Measurements from ENCODE around the gene CHD2.
"Not testable (repeated sequence)": the region's sequence is repeated elsewhere in the genome, so short reads cannot be mapped to it uniquely, and the experiment has no call there.

Gene CHD2

DNA sequence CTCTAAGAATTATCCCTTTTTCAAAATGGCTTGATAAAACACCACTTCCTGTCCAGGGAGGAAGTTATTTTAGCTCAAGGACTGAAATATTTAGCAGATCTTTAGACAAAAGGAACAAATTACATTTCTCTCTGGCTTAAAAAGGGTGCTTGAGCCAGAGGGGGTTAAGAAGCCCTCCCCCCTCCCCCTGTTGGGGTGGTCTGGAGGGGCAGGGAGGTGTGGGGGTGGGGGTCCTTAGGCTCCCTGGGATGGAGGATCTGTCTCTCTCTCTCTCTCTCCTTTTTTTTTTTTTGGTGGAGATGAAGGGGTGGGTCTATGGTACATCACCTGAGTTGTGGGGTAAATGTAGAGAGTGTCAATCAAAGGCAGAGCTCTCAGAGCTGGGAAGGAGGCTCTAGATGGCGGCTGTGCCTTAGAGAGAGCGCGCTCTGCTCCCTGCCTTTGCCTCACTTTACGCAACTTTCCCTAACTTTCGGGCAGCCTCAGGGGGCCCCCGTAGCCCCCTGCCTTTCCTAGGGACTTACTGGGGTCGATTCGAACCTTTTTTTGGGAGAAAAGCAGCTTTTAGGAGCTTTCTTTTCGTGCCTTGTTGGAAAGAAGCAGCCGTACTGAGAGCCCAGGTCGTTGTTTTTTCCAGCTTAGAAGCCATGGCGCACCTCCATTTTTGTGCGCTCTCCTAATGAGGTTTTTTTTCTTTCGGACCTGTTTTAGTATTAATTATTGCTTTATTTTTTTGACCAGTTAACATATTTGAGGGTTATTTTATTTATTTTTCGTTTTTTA, at the start of gene CHD2:
Gene CHD2, plus strand, starts transcription at position 377 of the 783 bp plus-strand sequence. CDS start 914 bp downstream, outside the sequence.
- peak; percentile 67 for DNase-seq (ENCODE audit: low spot score)

DNA sequence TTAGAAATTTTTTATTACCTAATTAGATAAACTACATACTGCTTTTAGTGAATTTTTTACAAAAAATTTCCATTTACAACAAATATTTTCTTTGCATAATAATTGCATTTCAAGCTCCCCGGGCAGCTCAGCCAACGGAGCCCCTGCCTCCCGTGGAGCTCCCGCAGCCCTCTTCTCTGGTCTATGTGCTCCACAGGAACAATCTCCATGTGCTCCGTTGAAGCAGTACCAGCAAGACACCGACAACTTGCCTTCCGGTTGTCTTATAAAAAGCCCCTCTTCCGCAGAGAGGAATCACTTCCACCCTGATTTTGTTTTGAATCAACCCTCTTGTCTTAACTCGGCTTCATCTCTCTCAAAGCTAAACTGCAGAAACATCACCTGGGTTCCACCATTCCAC, 46.9 kb upstream of the CHD2 start:
- no peak for DNase-seq (ENCODE audit: low spot score)

DNA sequence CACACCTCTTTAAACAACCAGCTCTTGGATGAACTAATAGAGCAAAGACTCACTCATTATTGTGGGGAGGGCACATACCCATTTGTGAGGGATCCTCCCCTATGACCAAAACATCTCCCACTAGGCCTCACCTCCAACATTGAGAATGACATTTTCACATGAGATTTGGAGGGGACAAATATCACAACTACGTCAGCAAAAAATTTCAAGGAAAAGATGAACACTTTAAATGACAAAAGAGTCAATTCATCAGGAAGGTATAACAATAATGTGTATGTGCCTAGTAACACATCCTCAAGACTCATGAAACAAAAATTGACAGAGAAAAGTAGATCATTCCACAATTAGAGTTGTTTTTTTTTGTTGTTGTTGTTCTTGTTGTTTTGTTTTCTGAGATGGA, 38.4 kb upstream of the CHD2 start:
- DNase-seq (ENCODE audit: low spot score) = no peak

DNA sequence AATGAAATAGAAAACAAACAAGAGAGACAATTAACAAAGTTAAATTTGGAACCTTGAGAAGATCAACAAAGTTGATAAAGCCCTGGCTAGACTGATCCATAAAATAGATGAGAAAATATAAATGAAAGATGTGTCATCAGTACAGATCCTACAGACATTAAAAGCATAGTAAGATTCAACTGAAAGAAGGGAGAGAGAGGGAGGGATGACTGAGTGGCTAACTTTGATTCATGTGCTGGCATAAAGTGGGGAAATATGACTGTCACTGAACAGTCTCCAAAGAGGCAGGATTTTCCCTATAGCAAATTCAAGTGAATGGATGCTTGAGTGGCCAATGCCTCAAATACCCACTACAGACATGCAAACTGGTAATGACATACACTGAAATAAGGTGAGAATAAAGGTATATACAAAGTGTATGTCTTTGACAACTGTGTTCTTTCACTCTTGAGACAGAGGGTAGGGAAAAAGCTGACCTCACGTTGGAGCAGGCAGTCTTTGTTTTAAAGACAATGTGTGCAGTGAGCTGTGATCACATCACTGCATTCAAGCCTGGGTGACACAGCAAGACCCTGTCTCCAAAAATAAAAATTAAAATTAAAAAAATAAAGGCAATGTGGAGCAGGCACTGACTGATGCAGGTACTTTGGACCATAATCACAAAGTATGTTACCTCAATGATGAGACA, 35.9 kb upstream of the CHD2 start:
- no peak for DNase-seq (ENCODE audit: low spot score)

DNA sequence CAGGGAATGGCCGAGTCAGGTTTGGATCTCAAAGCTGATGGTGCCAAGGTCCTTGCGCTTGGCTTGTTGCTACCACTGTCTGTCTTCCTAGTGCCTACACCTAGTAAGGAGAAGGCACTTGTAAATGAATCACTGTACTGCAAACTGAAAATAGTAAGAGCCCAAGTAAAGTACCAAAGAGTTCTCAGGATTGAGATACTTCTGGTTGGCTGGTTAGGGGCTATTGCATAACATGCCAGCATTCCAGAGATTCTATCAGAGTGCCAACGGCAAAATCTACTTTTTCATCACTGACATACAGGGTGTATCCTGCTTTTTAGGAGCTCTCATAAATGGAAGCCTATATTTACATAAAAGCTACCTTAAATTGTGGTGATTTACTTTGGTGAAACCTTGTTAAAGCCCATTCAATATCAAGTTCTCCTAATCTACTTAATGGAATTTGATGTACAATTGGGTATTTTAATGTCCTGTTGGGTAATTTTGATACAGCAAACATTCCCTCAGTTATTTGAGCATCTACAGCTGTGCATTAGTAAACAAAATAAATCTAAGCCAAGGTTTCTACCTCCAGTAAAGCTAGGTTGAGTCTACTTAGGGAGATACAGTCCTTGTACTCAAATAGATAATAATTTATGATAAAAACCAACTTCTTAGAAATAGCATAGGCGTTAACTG, 30.7 kb upstream of the CHD2 start:
- peak; percentile 70 for DNase-seq (ENCODE audit: low spot score)

DNA sequence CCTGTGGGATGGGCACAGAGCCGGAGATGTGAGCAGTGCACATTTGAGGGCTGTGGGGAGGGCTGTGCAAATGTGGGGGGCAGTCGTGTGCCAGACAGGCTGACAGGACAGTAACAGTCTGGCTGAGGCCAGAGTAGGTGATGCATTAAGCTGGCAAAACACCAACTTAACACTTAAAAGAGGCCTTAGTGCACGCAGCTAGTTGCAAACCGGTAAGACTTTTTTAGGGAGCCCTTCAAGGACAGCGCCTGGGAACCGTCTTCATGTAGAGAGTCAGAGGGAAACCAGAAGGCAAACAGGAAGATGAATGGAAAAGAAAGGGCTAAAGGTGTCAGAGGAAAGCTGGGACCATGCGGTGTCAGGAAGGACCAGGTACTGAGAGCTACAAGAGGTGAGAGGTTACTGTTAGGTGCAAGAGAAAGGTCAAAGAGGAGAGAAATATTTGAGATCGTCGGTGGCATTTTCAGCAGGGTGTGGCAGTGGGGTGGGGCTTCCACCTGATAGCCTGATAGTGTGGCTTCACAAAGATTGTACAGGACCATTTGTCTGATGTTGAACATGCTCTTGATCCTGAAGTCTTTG, 30.0 kb upstream of the CHD2 start:
- DNase-seq (ENCODE audit: low spot score) = no peak

DNA sequence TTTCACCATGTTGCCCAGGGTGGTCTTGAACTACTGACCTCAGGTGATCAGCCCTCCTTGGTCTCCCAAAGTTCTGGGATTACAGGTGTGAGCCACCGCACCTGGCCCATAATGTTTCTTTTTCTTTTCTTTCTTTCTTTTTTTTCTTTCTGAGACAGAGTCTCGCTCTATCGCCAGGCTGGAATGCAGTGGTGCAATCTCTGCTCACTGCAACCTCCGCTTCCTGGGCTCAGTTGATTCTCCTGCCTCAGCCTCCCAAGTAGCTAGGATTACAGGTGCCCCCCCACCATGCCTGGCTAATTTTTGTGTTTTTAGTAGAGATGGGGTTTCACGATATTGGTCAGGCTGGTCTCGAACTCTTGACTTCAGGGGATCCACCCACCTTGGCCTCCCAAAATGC, 27.2 kb upstream of the CHD2 start:
- not testable (repeated sequence) for DNase-seq (ENCODE audit: low spot score)

DNA sequence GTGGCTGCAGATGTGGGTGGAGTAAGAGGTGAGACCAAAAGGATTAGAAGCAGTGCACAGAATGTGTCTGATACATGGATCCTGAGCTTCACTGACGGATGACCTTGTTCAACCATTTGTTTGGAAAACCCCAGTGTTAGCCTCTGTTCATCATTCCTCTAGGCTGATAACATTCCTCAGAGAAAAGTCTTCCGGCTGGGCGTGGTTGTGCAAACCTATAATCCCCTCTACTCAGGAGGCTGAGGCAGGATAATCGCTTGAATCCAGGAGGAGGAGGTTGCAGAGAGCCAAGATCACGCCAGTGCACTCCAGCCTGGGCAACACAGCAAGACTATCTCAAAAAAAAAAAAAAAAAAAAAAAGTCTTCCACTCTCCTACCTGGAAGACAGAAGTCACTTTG, 23.1 kb upstream of the CHD2 start:
- DNase-seq (ENCODE audit: low spot score) = no peak

DNA sequence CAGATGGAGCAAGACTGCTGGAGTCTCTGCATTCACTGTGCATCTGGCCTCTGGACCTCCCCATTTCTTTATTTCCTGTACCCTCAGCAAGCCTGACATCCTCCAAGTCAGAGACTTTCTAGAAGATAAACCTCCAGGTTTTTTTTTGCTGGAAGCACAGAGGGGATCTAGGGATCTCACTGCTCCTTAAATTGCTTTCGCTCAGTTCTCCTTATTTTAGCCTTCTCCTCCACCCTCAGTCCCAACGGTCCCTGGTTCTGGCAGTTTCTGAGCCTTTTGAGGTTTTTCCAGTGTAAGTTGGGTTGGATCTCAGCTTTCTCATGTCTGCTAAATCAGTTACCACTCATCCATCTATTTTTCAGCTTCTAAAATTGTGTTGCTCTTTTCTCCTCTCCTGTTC, 22.7 kb upstream of the CHD2 start:
- no peak for DNase-seq (ENCODE audit: low spot score)

DNA sequence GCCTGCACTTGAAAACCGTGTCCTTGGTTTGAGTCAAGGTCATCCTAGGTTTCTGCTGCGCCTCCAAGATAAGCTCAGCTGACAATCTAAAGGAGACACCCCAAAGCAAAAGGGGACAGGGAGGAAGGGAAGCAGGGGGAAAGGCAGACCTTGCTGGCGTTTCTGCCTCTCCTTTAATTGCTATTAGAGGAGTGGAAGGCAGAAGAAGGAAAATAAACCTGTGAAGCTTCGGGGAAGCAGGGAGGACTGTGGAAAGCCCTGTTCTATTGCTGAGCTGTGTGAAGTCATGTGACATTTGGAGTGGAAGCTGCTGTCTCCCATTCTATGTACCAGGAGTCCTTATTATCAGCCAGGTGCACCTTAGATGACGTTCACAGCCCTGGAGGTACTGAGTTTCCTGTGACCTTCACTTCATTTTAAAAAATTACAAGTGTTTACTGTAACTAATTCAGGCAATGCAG, 21.5 kb upstream of the CHD2 start:
- DNase-seq (ENCODE audit: low spot score) = no peak

DNA sequence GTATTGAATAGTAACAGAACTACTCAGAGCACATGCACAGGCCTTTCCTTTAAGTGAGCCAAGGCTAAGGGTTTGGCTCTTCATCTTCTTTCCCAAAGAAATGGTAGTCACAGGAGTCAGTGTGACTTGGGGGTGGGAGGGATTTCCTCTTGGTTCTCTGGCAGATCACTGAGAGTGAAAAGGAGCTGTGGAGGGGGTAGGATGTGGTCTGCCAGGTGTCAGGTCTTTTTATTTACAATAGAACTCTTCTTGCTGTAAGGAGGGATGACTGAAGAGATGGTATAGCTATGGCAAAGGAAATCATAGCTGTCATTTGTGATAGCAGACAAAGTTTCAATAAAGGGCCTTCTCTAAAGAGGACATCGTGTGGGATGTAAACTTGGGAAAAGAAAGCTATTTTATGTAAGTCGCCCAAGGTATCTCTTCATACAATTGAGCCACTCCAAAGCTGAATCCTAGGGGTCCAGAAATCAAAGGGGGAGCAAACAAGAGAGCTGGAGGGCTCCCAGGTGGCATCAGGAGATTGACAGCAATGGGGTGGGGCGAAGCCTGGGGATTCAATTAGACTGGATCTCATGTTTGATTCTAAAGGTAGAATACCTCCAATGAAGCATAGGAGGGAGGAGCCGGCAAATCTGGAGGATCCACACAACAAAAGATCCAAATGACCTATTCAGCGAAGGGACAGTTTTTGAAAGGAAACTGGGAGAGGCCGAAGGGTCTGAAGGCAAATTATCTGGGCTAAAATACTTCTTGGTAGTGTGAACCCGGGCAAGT, 20.0 kb upstream of the CHD2 start:
- no peak for DNase-seq (ENCODE audit: low spot score)

DNA sequence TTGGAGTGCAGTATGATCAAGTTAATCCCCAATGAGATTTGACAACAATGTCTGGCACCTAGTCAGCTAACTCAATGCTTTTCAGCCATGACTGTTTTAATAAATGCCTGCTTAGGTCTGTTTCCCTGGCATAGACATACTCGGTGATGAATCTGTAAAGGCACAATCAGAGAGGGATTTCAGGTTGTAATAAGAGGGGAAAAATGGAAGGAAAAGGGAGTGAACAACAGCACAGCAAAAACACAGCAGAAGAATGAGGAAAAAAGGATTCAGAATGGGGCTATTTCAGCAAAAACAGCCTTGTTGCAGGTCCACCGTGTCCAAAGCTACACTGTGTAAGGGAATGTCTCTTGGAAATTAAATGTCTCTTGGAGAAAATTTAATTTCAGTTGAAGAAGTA, 19.3 kb upstream of the CHD2 start:
- no peak for DNase-seq (ENCODE audit: low spot score)

DNA sequence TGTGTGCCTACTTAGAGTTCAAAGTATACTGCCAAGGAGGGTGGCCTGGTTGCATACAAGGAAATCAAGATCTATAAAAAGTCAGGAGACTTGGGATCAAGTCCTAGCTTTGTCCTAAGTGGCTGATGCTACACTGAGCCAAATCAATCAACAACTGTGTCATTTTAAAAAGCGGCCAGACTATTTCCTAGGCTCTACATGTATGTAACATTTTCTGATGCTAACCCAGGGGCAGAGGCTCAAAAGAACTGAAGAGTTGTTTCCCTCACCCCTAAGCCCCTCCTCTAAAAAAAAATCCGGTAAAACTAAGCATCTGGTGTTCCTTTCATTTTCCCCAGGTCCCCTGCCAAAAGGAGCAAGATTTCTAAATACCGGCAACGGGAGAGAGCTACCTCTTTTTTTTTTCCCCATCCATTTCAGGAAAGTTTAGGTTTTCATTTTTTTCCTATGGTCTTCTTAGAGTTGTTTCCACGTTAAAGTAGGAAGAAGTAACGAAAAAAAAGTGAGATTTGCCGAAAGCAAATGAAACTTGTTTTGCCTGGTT, 18.8 kb upstream of the CHD2 start:
- no peak for DNase-seq (ENCODE audit: low spot score)

DNA sequence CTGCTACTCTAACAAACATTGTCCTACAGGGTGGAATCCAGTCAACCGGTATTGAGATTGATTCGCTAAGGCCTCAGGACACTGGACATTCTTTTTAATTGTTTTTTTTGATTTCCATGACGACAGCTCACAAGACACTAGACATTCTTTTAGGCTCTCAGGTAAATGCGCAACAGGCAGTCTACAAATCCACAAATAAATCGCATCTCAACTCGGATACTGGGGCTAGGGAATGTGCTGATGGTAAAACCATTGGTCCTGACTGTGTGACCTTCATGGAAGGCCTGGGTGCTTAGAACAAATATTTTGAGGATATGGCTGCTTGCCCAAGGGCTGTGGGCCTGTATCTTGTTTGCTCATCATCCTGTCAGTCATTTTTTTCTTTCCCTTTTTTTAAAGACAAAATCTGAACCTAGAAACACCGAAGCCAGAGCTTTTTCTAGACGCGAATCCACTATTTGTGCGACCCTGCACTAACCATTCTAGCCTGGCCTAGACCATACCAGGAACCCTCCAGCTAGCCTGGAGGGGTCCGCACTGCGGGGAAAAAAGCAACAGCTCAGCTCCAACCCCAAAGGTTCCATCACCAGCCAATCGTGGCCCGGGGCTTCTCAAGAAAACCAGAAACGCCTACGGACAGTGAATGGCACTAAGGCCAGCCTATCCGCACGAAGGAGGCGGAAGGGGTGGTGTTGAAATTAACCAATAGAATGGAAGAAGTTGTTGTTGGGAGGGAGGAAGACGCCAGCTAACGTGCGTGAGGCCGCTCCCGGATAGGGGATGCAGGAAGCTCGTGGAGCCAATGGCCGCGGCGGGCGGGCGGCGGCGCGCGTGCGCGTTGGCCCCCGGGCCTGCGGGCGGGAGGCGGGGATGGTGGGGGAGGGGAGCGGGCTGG, 18.1 kb upstream of the CHD2 start:
- DNase-seq (ENCODE audit: low spot score) = peak; percentile 100

DNA sequence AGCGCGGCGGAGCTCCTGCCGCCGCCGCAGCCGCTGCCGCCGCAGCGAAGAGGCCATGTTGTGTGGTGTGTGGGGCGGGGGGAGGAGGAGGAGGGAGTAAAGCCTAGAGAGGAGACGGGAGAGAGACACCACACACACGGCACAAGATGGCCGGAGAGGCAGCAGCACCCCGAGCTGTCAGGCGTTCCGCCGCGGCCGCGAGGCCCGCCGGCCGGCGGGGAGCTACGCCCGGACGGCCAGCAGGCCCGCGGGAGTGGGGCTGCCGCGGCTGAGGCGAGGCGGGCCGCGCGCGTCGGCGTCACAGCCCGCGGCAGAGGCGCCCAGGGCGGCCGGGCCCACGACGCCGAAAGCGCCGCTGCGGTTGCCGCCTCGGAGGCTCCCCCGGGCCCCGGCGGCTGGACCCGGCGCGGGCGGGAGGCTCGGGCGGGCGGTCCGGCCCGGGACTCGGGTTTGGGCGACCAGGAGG, 17.4 kb upstream of the CHD2 start:
- DNase-seq (ENCODE audit: low spot score) = no peak

DNA sequence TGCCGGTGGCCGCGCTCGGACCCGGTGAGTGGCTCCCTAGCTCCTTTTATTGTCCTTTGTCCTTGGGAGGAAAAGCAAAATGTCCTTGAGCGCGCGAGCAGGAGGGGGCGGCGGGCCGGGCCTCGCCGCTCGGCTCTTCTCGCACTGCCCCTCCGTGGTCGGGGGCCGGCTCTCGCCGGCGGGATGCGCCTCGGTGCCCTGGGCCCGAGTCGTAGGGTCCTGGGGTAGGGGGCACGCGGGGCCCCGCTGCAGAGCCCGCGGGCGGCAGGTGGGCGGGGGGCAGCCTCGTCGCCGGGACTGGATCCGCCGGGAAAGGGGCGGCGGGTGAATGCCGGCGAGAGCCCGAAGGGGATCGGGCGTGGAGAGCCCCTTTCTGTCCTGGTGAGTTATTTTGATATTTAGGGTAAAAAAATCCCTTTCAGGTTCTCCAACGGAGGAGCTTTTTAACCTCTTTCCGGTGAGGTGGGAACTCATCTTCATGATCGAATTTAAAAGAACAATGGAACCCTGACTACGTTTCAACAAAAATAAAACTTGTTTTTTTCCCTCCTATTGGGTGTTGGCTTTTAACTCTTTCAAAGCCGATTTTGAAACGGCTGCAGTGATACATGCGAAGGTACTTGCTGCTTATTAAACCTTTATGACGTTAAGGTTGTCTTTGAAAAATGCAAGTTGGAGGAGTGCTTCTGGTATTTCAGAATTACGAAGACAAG, 16.8 kb upstream of the CHD2 start:
- DNase-seq (ENCODE audit: low spot score) = no peak

DNA sequence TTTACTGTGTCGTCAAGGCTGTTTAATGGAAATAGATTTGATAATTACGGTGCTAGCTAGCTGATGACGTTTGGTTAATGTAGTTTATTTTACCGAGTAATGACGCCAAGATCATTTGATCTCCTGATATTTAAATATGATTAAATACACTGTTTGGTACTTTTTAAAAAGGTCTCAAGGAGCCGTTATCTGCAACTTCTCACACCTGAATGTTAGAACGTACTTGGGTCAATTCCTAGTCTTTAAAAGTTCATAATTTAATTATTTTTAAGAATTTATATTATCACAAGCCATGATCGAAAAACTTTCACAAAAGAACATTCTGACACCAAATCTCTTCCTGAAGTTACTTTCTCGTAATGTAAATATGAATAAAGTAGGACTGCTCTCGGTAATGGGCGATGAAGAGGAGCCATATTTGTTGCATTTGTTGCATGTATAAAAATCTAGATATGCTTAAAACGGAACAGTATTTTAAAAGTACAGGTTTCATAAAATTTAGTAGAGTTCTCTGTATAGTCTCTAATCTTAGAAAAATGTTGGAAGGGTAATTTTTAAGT, 16.2 kb upstream of the CHD2 start:
- DNase-seq (ENCODE audit: low spot score) = no peak

DNA sequence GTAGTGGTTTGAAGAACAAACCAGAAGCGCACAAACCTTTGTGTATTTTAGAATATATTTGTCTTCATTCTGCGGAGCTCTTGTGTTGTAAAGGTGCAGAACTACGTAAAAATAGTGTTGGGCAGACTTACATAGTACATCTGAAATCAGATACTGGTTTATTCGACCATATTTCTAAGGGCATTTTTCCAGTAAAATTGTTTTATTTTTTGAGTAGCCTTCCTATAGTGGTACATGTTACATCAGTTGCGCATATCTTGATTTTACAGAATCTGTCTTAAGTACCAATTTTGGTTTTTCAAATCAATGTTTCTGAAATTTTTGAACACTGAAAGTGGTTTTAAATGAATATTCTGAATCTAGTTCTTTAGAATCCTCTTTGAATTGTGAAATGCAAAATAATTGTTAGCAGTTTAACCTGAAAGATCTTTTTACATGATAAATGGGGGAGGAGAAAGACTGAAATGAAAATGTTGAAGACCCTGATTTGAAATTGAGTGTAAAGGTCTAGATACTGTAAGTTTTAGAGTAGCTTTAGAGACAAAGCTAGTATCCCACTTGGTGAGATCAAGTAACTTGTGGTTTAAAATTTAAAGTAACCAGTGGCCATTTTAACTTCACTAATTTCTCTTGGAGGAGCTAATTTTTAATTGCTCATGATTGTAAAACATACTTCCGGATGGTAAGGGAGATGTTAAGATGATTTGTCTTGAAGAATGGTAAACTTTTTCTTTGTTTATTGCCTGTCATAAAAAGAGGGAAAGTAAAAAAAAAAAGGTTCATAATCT, 15.5 kb upstream of the CHD2 start:
- no peak for DNase-seq (ENCODE audit: low spot score)
